Activated naive CD8-positive, alpha-beta T cell treated with anti-CD3 and anti-CD28 coated beads, Interleukin-2, amount 50 U/mL, for 24 hours (primary cell): ENCODE data around the gene GRID1.

Experiments used
- ATAC-seq: fragments of 150-1000 bp; cut with Tn5 transposase; one replicate; pipeline ENCODE4 v1.10.0; 2021
- DNase-seq: peaks from one replicate; pipeline ENCODE4 v3.0.0; 2021
- H3K27ac Mint-ChIP-seq: one replicate; pipeline ENCODE4 v1.8.0; 2021; ENCODE audit warnings: mild to moderate bottlenecking, mixed read lengths
- H3K27me3 Mint-ChIP-seq: one replicate; pipeline ENCODE4 v1.8.0; 2021; ENCODE audit warnings: mixed read lengths
- H3K36me3 Mint-ChIP-seq: one replicate; pipeline ENCODE4 v1.8.0; 2021; ENCODE audit warnings: low read depth, mixed read lengths
- H3K4me1 Mint-ChIP-seq: one replicate; pipeline ENCODE4 v1.8.0; 2021; ENCODE audit warnings: mixed read lengths
- H3K4me3 Mint-ChIP-seq: one replicate; pipeline ENCODE4 v1.8.0; 2021; ENCODE audit warnings: mild to moderate bottlenecking, moderate library complexity, mixed read lengths
- H3K9me3 Mint-ChIP-seq: one replicate; pipeline ENCODE4 v1.8.0; 2021; ENCODE audit warnings: mixed read lengths

Gene GRID1

DNA sequence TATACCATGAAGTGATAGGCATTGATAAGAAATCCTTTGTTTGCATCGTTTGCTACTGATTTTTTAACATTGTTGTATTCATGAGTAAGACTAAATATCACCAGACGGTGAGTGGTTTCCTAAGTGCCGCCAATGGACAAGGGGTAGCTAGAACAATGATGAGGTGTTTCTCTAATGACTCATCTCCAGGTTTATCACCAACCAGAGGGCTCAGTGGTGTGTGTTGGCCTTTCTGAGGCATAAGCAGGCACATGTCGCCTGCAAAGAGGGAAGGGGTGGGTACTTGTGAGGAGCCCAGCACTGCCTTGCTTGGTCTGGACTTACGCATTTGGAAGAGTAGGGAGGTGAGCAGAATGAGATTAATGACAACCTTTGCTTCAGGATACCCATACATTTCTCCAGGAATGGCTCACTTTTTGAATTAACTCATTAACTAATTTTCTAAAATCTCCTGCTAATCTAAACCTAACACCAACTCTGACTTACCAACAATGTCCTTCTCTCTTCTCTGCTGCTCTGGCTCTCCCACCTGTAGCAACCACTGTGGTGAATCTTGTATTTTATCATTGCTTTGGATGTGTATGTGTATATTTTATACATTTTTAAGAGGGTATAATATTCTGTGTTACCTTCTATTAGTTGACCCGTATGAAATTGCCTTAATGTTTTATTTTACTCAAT, 722.6 kb downstream of the GRID1 start:
- H3K4me1 Mint-ChIP-seq: no peaks in the 10 kb centered on the region
- no peaks in the 10 kb centered on the region for H3K36me3 Mint-ChIP-seq
- no peak overlapping the region for H3K4me3 Mint-ChIP-seq
- no peaks in the 10 kb centered on the region for H3K9me3 Mint-ChIP-seq
- no peaks in the 10 kb centered on the region for H3K27me3 Mint-ChIP-seq
- no peak for ATAC-seq
- no peak overlapping the region for H3K27ac Mint-ChIP-seq
- DNase-seq: no peak

DNA sequence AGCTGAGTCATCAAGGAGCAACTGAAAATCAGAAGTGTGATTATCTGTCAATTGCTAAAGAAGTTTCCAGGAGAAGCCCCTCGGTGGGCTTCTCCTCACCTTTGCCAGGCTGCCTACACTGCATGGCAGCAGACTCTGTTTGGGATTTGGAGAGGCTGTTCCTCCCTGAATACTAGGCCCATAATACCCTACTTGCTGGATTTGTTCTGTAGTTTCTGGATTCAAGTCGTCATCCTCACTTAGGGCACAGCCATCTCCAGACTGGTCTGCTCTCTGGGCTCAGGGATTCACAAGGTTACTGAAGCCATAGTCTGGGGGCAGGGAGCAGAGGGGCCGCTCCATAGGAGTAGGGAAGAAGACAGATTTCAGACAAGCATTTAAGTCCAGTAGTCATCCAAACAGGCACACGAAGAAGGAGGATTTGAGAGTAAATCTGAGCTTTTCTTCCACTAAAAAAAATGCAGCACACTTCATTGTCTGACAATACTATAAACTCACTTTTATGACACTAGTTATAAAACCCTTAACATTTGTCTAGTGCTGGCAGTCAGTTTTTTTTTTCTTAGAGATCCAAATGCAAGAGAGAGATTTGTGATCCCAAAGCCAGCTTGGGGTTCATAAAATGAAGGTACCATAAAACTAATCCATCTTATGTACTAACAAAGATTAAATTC, 723.3 kb downstream of the GRID1 start:
- H3K9me3 Mint-ChIP-seq: no peaks in the 10 kb centered on the region
- no peak overlapping the region for H3K4me3 Mint-ChIP-seq
- no peak for ATAC-seq
- no peaks in the 10 kb centered on the region for H3K36me3 Mint-ChIP-seq
- DNase-seq: no peak
- no peaks in the 10 kb centered on the region for H3K27me3 Mint-ChIP-seq
- H3K27ac Mint-ChIP-seq: no peak overlapping the region
- H3K4me1 Mint-ChIP-seq: no peaks in the 10 kb centered on the region

DNA sequence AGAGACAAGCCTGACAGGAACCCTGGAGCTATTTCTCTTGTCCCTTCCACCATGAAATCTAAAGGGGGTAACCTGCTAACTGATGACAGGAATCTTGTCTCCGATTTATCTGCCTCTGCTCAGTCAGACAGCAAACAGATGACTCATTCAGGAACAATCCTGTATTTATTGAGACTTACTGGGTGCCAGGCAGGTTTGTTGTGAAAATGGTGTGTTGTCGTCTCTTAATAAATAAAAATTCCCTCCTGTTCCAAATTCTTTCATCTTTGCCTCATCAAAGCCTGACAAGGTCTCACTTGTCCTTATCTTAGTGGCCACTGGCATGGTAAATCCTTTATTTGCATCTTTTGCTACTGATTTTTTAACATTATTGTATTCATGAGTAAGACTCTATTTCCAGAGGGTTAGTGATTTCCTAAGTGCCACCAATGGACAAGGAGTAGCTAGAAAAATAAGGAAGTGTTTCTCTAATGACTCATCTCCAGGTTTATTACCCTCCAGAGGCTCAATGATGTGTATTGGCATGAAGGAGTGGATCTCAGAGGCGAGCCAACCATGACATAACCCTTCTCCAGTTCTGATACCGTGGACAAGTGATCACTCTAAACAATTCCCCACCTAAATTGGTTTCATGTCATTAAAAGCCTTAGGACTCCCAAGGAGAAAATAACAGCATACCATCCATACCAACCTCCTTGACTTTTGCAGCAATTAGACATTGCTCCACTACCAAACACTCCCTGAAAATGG, 724.0 kb downstream of the GRID1 start:
- no peak overlapping the region for H3K4me3 Mint-ChIP-seq
- ATAC-seq: no peak

DNA sequence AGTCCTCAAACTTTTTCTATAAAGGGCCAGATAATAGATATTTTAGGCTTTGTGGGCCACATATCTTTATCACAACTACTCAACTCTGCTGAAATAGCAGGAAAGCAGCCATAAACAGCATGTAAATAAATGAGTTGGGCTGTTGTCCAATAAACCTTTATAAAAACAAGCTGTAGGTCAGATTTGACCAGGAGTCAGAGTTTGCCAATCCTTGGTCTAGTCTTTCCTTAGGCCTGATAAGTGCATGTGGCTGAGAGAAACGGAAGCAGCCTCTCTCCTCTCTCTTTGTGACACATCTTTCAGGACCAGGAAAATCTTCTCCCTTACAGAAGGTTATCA, 724.5 kb downstream of the GRID1 start:
- Mint-ChIP-seq H3K9me3 (no peaks in the 10 kb centered on the region), H3K36me3 (no peaks in the 10 kb centered on the region), H3K4me1 (no peaks in the 10 kb centered on the region), H3K27ac (no peak overlapping the region), H3K27me3 (no peaks in the 10 kb centered on the region), H3K4me3 (no peak overlapping the region)
- ATAC-seq: no peak
- no peak for DNase-seq

More for the DNA sequence above, 724.0 kb downstream of the GRID1 start:
- Mint-ChIP-seq H3K4me1 (no peaks in the 10 kb centered on the region), H3K36me3 (no peaks in the 10 kb centered on the region), H3K27me3 (no peaks in the 10 kb centered on the region), H3K27ac (no peak overlapping the region), H3K9me3 (no peaks in the 10 kb centered on the region)
- DNase-seq: no peak

DNA sequence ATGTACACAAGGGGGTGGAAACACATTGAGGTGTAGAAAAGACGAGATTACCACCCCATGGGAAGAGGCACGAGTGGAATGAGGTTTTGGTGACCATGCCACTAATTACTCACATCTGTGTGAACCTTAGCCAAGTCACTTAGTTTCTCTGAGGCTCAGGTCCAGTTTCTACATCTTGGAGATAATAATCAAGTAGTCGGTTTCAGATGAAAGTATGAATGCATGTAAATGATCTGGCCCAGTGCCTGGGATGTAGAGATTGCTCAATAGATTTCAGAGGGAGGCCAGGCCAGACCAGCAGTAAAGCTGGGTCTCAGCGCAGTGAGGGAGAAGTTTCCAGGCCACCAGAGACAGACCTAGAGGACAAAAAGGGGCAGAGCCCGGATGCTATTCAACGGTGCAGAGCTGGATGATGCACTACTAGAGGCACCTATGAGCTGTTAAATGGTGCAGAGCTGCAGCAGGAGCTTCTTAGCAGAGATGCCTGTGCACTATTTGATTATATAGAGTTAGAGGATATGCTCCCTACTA, 725.1 kb downstream of the GRID1 start:
- no peaks in the 10 kb centered on the region for H3K9me3 Mint-ChIP-seq
- H3K27ac Mint-ChIP-seq: no peak overlapping the region
- no peak for ATAC-seq
- H3K4me3 Mint-ChIP-seq: no peak overlapping the region
- DNase-seq: no peak
- H3K36me3 Mint-ChIP-seq: no peaks in the 10 kb centered on the region
- no peaks in the 10 kb centered on the region for H3K4me1 Mint-ChIP-seq
- H3K27me3 Mint-ChIP-seq: no peaks in the 10 kb centered on the region

DNA sequence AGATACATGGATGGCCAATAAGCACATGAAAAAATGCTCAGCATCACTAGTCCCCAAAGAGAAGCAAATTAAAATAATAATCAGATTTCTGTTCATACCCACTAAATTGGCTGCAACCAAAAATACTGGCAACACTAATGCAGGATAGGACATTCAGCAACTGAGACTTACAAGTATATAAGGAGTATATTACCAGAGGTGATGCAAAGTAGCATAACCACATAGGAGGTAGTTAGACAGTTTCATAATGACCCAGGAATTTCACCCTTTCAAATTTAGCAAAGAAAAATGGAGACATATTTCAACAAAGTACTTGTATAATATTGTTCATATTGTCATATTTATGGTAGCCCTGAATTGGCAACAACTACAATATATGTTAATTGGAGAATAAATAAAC, 727.8 kb downstream of the GRID1 start:
- Mint-ChIP-seq H3K36me3 (no peaks in the 10 kb centered on the region), H3K9me3 (no peaks in the 10 kb centered on the region), H3K27me3 (no peaks in the 10 kb centered on the region), H3K4me1 (no peaks in the 10 kb centered on the region), H3K4me3 (no peak overlapping the region), H3K27ac (no peak overlapping the region)
- ATAC-seq: no peak
- no peak for DNase-seq

DNA sequence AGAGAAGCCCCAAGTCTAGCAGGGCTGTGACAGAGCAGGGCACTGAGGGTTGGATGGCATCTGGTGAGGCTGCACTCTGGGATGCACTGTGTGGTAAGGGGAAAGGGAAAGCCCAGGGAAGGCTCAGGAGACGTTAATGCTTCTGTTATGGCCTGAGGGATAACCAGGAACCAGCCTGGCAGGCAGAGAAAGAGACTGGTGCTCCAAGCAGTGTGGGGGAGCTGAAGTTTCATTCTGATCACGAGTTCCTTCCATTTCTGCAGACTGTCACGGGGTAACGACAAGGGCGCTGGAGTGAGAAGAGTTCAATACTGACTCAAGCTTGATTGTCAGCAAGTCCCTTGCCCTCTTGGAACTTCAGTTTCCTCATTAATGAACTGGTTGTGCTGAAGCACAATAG, 730.9 kb downstream of the GRID1 start:
- Mint-ChIP-seq H3K36me3 (no peaks in the 10 kb centered on the region), H3K4me3 (no peak overlapping the region), H3K4me1 (no peaks in the 10 kb centered on the region), H3K27ac (no peak overlapping the region), H3K27me3 (no peaks in the 10 kb centered on the region), H3K9me3 (no peaks in the 10 kb centered on the region)
- DNase-seq (no peak), ATAC-seq (no peak)

DNA sequence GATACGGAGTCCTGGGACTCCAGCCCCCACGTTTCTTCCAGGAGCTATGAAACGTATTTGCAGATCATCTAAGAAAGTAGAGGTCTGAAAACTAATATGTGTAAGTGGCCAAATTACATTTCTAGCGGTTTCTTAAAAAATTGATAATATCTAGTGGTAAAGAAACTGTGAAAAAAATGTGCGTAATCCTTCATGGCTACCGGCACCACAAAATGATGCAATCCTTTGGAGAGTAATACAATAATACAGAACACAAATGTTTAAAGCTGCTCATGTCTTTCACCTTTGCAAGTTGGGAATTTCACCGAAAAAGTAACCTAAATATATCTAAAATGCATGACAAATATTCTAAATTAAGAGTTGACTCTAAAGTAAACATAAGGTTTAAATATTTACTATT, 742.1 kb downstream of the GRID1 start:
- Mint-ChIP-seq H3K36me3 (no peaks in the 10 kb centered on the region), H3K4me1 (no peaks in the 10 kb centered on the region), H3K27me3 (no peaks in the 10 kb centered on the region), H3K4me3 (no peak overlapping the region), H3K9me3 (no peaks in the 10 kb centered on the region), H3K27ac (no peak overlapping the region)
- DNase-seq: no peak
- no peak for ATAC-seq

DNA sequence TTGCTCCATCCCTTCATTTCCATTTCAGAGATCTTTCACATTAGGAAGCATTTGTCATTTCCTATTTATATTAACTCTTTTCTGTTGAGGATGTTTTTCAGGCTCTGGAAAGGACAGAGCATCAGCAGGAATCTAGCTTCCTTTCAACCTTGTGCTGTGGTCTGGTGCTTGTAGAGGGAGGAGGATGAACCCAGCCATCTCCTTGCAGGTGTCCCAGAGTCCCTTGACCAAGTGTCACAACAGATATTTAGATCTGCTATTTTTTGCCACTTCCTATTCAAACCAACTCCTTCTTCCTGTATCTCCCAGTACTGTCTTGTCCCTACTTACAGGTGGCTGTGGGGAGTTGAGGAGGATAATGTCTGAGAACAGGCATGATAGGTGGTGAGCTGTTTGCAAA, 742.8 kb downstream of the GRID1 start:
- no peaks in the 10 kb centered on the region for H3K27me3 Mint-ChIP-seq
- H3K36me3 Mint-ChIP-seq: no peaks in the 10 kb centered on the region
- no peak overlapping the region for H3K27ac Mint-ChIP-seq
- ATAC-seq: no peak
- no peaks in the 10 kb centered on the region for H3K9me3 Mint-ChIP-seq
- DNase-seq: no peak
- H3K4me1 Mint-ChIP-seq: no peaks in the 10 kb centered on the region
- H3K4me3 Mint-ChIP-seq: no peak overlapping the region

DNA sequence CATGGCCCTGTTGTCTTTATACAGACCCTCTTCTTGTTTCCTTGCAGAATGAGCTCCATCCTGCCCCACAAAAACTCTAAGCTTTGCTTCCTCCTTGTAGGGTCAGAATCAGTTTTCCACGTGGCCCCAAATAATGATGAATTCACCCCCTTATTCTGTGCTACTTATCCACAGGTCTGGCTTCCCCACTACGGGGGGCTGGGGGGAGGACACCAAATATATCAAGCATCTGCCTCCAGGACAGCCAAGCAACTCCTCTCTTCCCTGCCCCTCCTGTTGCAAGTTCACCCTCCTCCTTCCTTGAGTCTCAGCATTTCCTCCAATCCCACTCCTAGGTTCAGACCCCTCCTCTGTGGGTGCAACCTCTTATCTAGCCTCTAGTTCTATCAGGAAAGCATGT, 743.3 kb downstream of the GRID1 start:
- DNase-seq: no peak
- Mint-ChIP-seq H3K27ac (no peak overlapping the region), H3K9me3 (no peaks in the 10 kb centered on the region), H3K4me3 (no peak overlapping the region), H3K27me3 (no peaks in the 10 kb centered on the region), H3K36me3 (no peaks in the 10 kb centered on the region), H3K4me1 (no peaks in the 10 kb centered on the region)
- ATAC-seq: no peak

DNA sequence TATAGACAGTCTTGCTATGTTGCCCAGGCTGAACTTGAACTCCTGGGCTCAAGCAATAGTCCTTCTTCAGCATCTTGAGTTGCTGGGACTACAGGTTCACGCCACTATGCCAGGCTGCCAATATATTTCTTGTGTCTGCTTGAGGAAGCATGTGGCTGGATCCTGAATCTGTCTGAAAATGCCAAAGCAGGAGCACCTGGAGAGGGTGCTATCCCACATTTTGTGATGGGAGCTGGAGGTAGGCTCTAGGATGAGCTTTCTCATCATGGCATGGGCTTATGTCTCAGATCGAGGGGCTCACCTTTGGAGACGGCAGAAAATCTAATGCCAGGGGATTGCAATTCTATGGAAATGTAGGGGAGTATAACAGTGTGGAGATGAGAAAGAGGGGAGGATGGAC, 744.2 kb downstream of the GRID1 start:
- ATAC-seq (no peak), DNase-seq (no peak)
- Mint-ChIP-seq H3K9me3 (no peaks in the 10 kb centered on the region), H3K36me3 (no peaks in the 10 kb centered on the region), H3K27ac (no peak overlapping the region), H3K4me1 (no peaks in the 10 kb centered on the region), H3K27me3 (no peaks in the 10 kb centered on the region), H3K4me3 (no peak overlapping the region)

DNA sequence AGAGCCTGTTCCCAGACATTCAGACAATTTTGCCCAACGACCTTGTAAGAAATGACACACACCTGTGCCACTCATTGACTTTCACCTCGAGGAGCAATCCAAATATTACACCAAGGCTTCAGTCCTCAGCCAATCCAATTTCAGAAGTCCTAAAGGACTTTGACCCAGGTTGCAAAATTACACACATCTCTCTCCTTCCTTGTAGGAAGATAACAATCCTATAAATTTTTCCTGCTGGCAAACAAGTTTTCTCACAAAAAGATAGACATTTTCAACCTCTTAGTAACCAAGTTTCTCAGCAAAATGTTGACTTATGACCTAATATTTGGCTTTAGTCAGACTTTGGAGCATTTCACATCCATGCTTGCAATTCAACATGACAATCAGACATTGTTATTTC, 745.0 kb downstream of the GRID1 start:
- DNase-seq: no peak
- H3K27me3 Mint-ChIP-seq: no peaks in the 10 kb centered on the region
- H3K27ac Mint-ChIP-seq: no peak overlapping the region
- H3K36me3 Mint-ChIP-seq: no peaks in the 10 kb centered on the region
- no peak overlapping the region for H3K4me3 Mint-ChIP-seq
- no peaks in the 10 kb centered on the region for H3K4me1 Mint-ChIP-seq
- H3K9me3 Mint-ChIP-seq: no peaks in the 10 kb centered on the region
- ATAC-seq: no peak

DNA sequence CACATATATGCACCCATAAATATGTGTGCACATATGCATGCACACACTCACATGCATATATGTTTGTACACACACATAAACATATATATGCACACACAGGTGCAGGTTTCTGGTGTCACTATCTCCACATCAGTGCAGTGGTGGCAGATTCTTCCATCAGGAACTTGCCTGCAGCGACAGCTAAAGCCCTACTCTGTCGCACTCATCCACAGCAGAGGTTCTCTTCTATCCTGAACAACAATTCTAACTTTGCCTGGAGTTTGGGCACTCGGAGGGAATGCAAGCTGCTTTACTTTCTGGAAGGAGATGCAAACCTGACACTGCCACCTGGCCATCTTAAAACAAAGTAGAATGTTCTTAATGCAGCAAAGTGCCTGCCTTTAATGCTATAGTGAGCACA, 745.8 kb downstream of the GRID1 start:
- ATAC-seq (no peak), DNase-seq (no peak)
- Mint-ChIP-seq H3K36me3 (no peaks in the 10 kb centered on the region), H3K4me1 (no peaks in the 10 kb centered on the region), H3K9me3 (no peaks in the 10 kb centered on the region), H3K27ac (no peak overlapping the region), H3K4me3 (no peak overlapping the region), H3K27me3 (no peaks in the 10 kb centered on the region)

DNA sequence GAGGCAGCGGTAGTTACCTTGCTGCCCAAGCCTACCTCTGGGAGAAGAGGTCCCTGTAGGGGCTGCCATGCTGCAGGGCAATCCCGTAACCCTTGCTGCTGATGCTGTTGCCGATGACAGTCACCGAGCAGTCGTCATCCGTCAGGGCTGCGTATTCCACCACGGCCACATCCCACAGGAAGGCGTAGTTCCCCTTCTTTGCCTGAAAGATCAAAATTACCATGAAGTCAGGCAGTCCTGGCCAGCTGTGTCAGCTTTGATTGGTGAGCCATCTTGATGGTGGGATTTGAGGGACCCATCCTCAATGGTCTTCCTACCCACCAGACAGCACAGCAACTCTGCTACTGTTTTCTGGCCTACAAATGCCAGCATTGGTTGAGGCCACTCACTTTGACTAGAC, 746.8 kb downstream of the GRID1 start:
- Mint-ChIP-seq H3K27ac (no peak overlapping the region), H3K36me3 (no peaks in the 10 kb centered on the region), H3K4me3 (no peak overlapping the region), H3K9me3 (no peaks in the 10 kb centered on the region), H3K27me3 (no peaks in the 10 kb centered on the region), H3K4me1 (peaks cover 5% of the 10 kb centered on the region)
- ATAC-seq: no peak
- no peak for DNase-seq

DNA sequence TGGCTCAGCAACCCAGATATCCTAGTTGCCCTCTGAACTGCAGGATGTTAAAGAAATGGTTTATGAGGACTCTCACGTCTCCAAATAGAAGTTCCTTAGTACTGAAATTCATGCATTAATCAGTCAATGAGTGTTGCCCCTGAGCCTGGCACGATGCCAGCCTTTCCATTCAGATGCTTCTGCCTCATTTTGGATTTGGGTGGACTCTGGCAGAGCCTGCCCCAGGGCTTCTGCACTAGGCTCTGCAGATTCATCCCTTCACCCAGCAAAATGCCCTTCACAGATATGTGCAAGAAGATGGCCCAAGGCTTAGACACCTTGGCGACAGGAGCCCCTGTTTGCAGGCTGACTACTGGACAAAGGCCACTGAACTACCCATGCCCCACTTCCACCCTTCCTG, 747.8 kb downstream of the GRID1 start:
- no peaks in the 10 kb centered on the region for H3K36me3 Mint-ChIP-seq
- ATAC-seq (no peak), DNase-seq (no peak)
- H3K9me3 Mint-ChIP-seq: no peaks in the 10 kb centered on the region
- H3K4me3 Mint-ChIP-seq: no peak overlapping the region
- H3K27ac Mint-ChIP-seq: no peak overlapping the region
- H3K4me1 Mint-ChIP-seq: peaks cover 14% of the 10 kb centered on the region
- H3K27me3 Mint-ChIP-seq: no peaks in the 10 kb centered on the region
